HG02610 (cell line): Measurements from ENCODE around the gene ANKRD35.

Experiments used
- ATAC-seq: cut with Tn5 transposase; IDR thresholded peaks from one replicate; pipeline ENCODE4 v1.9.1; 2021; ENCODE audit warnings: mild to moderate bottlenecking, moderate library complexity; ENCODE audit not compliant: unreplicated experiment

Gene ANKRD35

GRCh38 chr1:145897969-145898368 lies 12.3 kb upstream of the ANKRD35 start:
- no peak for ATAC-seq

- no peak for ATAC-seq
Observed at GRCh38 chr1:145895471-145895870, 9.8 kb upstream of the ANKRD35 start.

- ATAC-seq: no peak
Observed at GRCh38 chr1:145893306-145894055, 7.8 kb upstream of the ANKRD35 start.

- no peak for ATAC-seq
Observed at GRCh38 chr1:145892486-145893087, 6.9 kb upstream of the ANKRD35 start.

GRCh38 chr1:145891587-145892485 lies 6.2 kb upstream of the ANKRD35 start:
- peak; percentile 57 for ATAC-seq

GRCh38 chr1:145891143-145891542 lies 5.5 kb upstream of the ANKRD35 start:
- ATAC-seq: no peak

DNA sequence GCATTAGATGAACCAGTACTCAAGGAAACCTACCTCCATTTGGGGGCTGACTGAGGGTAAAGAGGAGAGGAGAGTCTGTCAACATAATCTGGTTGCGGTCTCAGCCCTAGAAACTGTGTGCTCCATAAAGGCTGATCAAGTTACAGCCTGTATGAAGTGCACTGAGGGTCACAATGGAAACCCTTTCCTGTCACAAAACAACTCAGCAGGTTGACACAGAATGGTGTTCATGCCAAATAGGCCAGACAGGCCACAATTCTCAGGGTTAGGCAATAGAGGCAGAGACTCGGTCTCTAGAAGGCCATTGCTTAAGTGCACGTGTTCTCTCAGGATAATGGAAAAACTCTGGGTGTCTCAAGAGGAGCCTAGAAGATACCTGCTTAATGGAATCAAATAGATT lies 4.1 kb upstream of the ANKRD35 start:
- no peak for ATAC-seq

GRCh38 chr1:145887631-145888030 lies 2.0 kb upstream of the ANKRD35 start:
- no peak for ATAC-seq

- ATAC-seq: no peak
Observed at GRCh38 chr1:145886816-145887215, 1.1 kb upstream of the ANKRD35 start.

DNA sequence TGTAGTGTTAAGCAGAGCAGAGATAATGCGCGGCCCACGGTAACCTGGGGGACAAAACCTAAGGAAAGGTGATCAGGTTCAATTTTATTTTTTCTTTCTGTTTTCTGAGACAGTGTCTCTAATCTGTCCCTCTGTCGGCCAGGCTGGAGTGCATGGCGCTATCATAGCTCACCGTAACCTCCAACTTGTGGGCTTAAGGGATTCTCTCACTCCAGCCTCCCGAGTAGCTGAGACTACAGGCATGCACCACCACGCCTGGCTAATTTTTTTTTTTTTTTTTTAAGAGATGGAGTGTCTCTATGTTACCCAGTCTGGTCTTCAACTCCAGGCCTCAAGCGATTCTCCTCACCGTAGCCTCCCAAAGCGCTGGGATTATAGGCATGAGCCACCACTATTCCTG lies 724 bp upstream of the ANKRD35 start:
- no peak for ATAC-seq

DNA sequence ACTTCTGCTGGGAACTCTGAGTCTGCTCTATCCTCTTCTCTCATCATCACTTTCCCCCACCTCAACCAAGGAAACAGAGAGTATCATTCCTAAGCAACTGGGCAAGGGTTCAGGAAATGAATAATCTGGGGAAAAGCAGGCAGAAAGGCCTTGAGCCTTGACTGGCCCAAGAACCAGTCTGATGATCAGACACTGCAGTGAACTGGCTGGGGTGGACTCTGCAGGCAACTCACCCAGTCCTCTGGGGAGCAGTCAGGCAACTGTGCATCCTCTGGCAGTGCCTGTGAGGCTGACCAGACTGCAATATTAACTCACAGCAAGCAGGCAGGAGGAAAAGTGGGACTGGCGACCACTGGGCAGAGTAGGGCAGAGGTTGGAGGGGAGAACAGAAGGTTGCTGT lies 991 bp downstream of the ANKRD35 start:
- ATAC-seq: no peak

- ATAC-seq: no peak
Observed at GRCh38 chr1:145879775-145880174, 5.9 kb downstream of the ANKRD35 start.

DNA sequence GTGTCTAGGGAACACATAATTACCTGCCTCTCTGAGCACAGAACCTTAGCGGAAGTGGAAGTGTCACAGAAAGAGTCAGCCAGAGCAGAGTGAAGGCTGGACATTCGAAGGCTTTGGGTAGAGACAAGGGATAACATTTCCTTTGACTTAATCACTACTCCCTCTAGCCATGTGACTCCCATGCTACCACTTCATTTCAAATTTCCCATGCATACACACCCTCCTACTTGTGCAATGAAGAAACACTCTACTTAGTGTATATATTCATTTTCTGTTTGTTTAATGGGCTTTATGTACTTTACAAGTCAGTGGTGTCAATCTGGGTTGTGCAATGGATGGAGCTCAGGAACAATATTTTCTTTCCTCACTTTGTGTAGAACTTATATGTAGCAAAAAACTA lies 6.9 kb downstream of the ANKRD35 start:
- ATAC-seq: no peak

DNA sequence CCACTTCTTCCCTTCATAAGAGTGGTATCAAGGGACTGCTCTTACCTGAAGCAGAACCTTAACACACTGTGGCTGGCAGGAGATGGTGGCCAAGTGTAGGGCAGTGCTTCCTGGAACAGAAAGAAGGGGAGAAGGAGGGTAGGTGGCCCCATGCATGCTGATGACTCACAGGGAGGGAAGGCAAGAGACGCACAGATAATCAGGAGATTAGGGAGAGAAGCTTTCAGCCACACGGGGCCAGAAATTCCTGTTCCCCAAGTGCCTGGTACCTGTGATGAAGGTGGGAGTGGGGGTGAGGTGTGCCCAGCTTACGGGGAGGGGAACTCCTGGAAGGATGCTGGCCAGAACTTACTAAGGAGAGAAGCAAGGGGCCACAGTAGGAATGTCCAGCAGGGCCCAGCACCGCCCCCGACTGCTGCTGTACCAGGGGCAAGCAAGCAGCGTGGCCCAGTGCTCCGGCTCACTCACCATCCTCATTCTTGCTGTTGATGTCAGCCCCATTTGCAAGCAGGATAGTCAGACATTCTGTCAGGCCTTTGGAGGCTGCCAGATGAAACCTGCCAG lies 7.7 kb downstream of the ANKRD35 start:
- ATAC-seq: no peak

DNA sequence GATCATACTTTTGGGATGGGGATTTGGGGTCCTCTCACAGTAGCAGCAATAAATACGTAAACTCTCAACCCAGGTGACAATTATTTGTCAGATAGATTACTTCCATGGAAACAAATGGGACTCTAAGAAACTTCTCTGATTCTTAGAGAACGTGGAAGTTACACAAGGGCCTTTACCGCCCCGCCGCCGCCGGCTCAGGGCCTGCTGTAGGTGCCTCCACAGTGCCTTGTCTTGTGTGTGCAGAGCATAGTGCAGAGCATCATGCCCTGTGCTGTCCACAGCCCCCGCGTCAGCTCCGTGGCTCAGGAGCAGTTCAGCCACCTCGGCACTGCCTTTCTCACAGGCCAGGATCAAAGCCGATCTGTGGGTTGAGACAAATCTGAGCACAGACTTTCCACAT lies 11.0 kb downstream of the ANKRD35 start:
- ATAC-seq: no peak

GRCh38 chr1:145871994-145872924 lies 13.4 kb downstream of the ANKRD35 start:
- no peak for ATAC-seq

DNA sequence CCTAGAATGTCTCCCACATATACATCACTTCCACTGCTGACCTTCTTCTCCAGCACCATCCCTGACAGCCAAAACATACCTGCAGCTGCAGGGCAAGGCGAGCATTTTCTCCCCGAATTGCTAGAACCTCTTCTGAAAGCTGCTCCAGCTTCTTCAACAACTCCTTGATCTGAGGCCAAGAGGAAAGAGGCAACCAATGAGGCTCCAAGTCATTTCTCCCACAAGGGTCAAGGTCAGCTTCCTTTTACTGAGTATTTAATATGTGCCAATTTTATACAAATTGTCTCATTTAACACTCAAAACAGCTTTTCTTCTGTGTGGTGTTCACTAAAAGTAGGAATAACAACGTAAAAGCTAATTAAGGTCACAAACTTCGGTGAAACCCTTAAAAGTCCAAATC lies 17.4 kb downstream of the ANKRD35 start:
- ATAC-seq: no peak

DNA sequence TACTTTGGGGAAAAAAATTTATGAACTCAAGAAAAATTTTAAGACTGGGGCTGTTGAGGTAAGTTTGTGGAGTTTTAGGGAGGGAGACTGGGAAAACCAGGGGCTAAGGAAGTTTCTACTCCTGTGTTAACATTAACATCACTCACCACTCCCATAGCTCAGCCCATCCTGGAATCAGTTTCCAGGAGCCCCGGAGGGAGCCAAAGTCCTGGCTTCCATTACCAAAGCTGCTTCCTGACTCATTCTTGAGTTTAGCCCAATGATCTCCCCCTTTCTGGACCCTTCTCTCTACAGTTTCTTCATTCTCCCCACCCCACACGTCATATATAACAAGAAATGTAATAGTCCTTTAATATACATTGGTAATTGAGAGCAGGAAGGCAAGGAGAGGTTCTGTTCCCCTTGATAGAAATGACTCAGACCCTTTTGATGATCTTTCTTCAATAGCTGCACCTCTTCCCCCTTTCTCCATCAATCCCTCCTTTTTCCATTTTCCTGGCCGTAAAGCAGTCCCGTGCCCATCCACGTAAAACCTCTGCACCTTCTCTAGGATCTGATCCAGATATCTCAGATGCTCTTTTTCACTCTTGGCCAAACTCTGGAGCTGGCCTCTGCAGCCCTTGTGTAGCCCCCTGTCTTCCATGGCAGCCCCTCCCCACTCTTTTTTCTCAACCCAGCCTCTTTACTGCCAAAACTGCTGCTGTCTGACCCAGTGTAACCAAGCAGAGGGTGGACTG lies 22.2 kb downstream of the ANKRD35 start:
- ATAC-seq: no peak

GRCh38 chr1:145859491-145860023 lies 26.1 kb downstream of the ANKRD35 start:
- peak; percentile 68 for ATAC-seq
